Naive thymus-derived CD8-positive, alpha-beta T cell (primary cell): ENCODE measurements around the gene SFI1. TPM values are rescaled to one million over a fixed set of nuclear protein-coding genes. Genes with fewer than 3 reads are reported as not detected.
A peak's percentile ranks its signal among the peaks of the same experiment; 100 is the strongest.
"Not testable (repeated sequence)": the region's sequence is repeated elsewhere in the genome, so short reads cannot be mapped to it uniquely, and the experiment has no call there.

Experiments used
- ATAC-seq, 2 donors: fragments of 150-1000 bp; cut with Tn5 transposase in 1 of 2; sonication (Bioruptor Pico), chemical (Tn5 transposase) in 1 of 2; 1 replicate in 1 of 2; 2 replicates in 1 of 2; pipeline ENCODE4 v1.10.0; 2021; ENCODE audit warnings: mild to moderate bottlenecking in 2 of 2, moderate library complexity in 2 of 2
- POLR2A ChIA-PET: fragments of 350-600 bp; sonication (Branson Sonifier 250); formaldehyde crosslinking; loops from one replicate; lab custom pipeline; 2021; ENCODE audit warnings: antibody characterized with exemption; lab: Charles Lee
- DNase-seq, 10 donors: peaks; one replicate each; pipeline versions ENCODE4 v3.0.0 to v3.0.0-alpha.2; 2020 to 2022
- H3K27ac Mint-ChIP-seq, 10 donors: one replicate each; pipeline ENCODE4 v1.8.0; 2020 to 2022; ENCODE audit warnings: mild to moderate bottlenecking in 10 of 10, mixed read lengths in 10 of 10, moderate library complexity in 4 of 10, inconsistent platforms in 1 of 10
- H3K27me3 Mint-ChIP-seq, 5 donors: one replicate each; pipeline ENCODE4 v1.8.0; 2021 to 2022; ENCODE audit warnings: mixed read lengths in 5 of 5
- H3K36me3 Mint-ChIP-seq, 3 donors: one replicate each; pipeline ENCODE4 v1.8.0; 2020 to 2022; ENCODE audit warnings: mixed read lengths in 3 of 3, mild to moderate bottlenecking in 2 of 3, inconsistent platforms in 1 of 3
- H3K4me1 Mint-ChIP-seq, 4 donors: one replicate each; pipeline ENCODE4 v1.8.0; 2021 to 2022; ENCODE audit warnings: mixed read lengths in 4 of 4
- H3K4me3 Mint-ChIP-seq, 10 donors: one replicate each; pipeline ENCODE4 v1.8.0; 2020 to 2022; ENCODE audit warnings: mild to moderate bottlenecking in 10 of 10, mixed read lengths in 10 of 10, moderate library complexity in 6 of 10, inconsistent platforms in 1 of 10
- H3K9me3 Mint-ChIP-seq, 9 donors: one replicate each; pipeline ENCODE4 v1.8.0; 2020 to 2022; ENCODE audit warnings: mixed read lengths in 9 of 9, mild to moderate bottlenecking in 3 of 9, inconsistent platforms in 1 of 9, moderate library complexity in 1 of 9
- polyA plus RNA-seq, 3 donors: library from polyadenylated mRNA; unstranded; fragments of 300-500 nt; fragmentation: Illumina TruSeq; gene quantifications; one replicate each; pipeline ENCODE4 v1.2.3, GENCODE V29; 2021
- total RNA-seq, 8 experiments: library from RNA in 2 of 8; stranded (reverse) in 2 of 8; gene quantifications; one replicate each; pipeline ENCODE4 v1.2.3 and lab custom pipeline; 2021 to 2026

Gene SFI1
- total and polyA plus RNA-seq, 5 experiments from 2014 or later, result 23.1 to 371 (median 49.8) TPM

DNA sequence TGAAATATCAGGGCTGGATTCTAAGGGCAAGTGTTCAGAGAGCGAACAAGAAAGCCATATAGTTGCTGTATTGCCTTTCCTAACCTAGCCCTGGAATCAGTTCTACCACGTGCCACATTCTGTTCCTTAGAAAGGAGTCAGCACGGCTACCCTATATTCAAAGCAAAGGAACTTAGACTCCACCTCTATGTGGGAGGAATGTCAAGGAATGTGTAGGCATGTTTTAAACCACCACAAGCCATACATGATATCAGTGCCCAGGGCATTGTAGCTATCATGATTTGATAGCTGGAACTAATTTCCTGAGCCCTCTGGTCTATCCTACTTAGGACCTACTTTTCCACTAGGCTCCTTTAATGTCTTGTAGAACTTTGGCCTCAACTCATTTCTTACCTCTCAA, 4.2 kb upstream of the SFI1 start:
- Mint-ChIP-seq H3K27me3 (no peaks in the 10 kb centered on the region), H3K4me1 (peaks cover 9 to 52% (median 37%) of the 10 kb centered on the region in 4 donors), H3K27ac (peak overlapping the region in 8 of 10 donors; percentile 35 to 97 (median 83)), H3K36me3 (peaks cover 0 to 4% (median 0%) of the 10 kb centered on the region in 3 donors), H3K4me3 (peak overlapping the region in 5 of 10 donors; percentile 7 to 29 (median 22)), H3K9me3 (no peaks in the 10 kb centered on the region)
- ATAC-seq, result no peak
- POLR2A ChIA-PET, result interaction anchor here (0.9 to 1.3 kb wide), 2 partner anchors 138 to 170 kb away, joined by 3 to 6 read pairs; partner anchors contain the start of gene PISD
- DNase-seq, result no peak

DNA sequence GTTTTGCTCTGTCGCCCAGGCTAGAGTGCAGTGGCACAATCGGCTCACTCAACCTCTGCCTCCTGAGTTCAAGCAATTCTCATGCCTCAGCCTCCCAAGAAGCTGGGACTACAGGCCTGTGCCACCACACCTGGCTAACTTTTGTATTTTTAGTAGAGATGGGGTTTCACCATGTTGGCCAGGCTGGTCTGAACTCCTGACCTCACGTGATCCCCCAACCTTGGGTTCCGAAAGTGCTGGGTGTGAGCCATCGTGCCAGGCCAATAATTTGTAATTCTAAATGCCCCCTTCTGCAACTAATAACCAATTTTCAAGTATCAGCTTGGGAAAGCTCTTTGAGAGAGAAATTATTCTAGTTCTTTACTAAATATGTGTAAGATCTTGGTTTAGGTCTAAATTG, 3.0 kb upstream of the SFI1 start:
- Mint-ChIP-seq H3K4me1 (peaks cover 12 to 52% (median 39%) of the 10 kb centered on the region in 4 donors), H3K4me3 (peak overlapping the region in 5 of 10 donors; percentile 4 to 68 (median 24)), H3K27ac (peak overlapping the region in 8 of 10 donors; percentile 7 to 76 (median 69))
- not testable (repeated sequence) for H3K27me3 Mint-ChIP-seq, H3K9me3 Mint-ChIP-seq, DNase-seq, ATAC-seq, H3K36me3 Mint-ChIP-seq
- POLR2A ChIA-PET, result interaction anchor here (0.8 kb wide), 1 partner anchor 10 kb away, joined by 4 read pairs; no protein-coding TSS in a partner anchor

DNA sequence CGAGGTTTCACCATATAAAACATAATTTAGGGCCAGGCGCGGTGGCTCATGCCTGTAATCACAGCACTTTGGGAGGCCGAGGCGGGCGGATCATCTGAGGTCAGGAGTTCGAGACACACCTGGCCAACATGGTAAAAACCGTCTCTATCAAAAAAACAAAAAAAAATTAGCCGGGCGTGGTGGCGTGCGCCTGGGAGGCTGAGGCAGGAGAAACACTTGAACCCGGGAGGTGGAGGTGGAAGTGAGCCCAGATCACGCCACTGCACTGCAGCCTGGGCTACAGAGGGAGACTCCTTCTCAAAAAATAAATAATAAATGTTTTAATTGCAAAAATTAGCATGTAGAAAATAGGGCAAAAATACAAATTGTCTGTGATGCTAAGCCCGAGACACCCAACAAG, 993 bp upstream of the SFI1 start:
- ATAC-seq, result no peak
- peak overlapping the region; percentile 84 to 98 (median 95) for H3K4me3 Mint-ChIP-seq
- POLR2A ChIA-PET, result interaction anchor here (0.6 to 1.1 kb wide), 9 partner anchors 10 to 297 kb away, joined by 3 to 7 read pairs (median 4); partner anchors contain the start of genes PATZ1 and PISD
- H3K9me3 Mint-ChIP-seq, result no peaks in the 10 kb centered on the region
- H3K27ac Mint-ChIP-seq, result peak overlapping the region; percentile 34 to 100 (median 98)
- peaks cover 0 to 18% (median 9%) of the 10 kb centered on the region in 3 donors for H3K36me3 Mint-ChIP-seq
- no peak for DNase-seq
- no peaks in the 10 kb centered on the region for H3K27me3 Mint-ChIP-seq
- peaks cover 7 to 58% (median 43%) of the 10 kb centered on the region in 4 donors for H3K4me1 Mint-ChIP-seq

DNA sequence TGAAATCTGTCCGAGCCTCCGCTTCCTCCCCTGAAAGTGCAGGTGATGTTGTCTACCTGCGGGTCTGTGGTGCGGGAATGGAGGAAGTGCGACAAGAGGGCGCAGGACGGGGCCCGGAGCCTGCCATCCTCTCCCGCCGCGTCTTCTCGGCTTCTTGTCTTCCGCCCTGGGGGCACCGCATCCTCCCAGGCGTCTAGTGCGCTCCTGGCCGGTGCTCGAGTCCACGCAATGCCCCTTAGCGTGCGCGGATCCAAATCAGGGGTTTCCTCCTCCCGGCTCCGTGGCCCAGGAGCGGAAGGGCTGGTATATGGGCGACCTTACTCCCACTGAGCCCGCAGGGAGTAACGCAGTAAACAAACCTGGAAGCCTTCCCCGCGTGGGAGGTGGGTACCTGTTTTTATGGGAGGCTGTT, 405 bp downstream of the SFI1 start:
- no peaks in the 10 kb centered on the region for H3K9me3 Mint-ChIP-seq
- POLR2A ChIA-PET, result interaction anchor here (1.1 kb wide), 2 partner anchors 22 to 134 kb away, joined by 3 to 6 read pairs; no protein-coding TSS in a partner anchor

DNA sequence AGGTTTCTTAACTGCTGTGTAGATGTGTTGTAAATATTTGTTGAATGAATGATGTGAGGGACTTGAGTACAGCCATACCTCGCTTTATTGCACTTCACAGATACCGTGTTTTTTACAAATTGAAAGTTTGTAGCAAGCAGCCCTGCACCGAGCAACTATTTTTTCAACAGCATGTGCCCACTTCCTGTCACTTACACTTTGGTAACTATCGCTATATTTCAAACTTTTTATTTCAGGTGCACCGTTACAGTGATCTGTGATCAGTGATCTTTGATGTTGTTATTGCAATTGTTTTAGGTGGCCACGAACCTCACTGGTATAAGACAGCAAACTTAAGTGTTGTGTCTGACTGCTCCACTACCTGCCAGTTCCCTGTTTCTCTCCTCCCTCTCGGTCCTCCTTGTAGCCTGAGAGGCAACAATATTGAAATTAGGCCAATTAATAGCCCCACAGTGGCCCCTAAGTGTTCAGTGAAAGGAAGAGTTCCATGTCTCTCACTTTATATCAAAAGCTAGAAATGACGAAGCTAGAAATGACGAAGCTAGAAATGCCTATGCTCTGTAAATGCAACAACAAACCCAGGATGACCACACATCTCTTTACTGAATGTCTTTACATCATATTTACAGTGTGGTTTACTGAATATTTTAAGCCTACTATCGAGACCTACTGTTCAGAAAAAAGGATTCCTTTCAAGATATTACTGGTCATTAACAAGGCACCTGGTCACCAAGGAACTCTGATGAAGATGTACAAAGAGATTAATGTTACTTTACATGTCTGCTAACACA, 1.0 kb downstream of the SFI1 start:
- no peaks in the 10 kb centered on the region for H3K9me3 Mint-ChIP-seq
- H3K27ac Mint-ChIP-seq, result peak overlapping the region; percentile 94 to 100 (median 98)
- POLR2A ChIA-PET, result interaction anchor here (0.9 to 1.5 kb wide), 2 partner anchors 8 to 14 kb away, joined by 3 read pairs; no protein-coding TSS in a partner anchor
- H3K4me3 Mint-ChIP-seq, result peak overlapping the region; percentile 84 to 98 (median 95)
- peaks cover 8 to 60% (median 45%) of the 10 kb centered on the region in 4 donors for H3K4me1 Mint-ChIP-seq
- no peaks in the 10 kb centered on the region for H3K27me3 Mint-ChIP-seq
- DNase-seq (peak in 8 of 10 donors; percentile 23 to 86 (median 62)), ATAC-seq (peak; percentile 46 to 55)
- H3K36me3 Mint-ChIP-seq, result peaks cover 0 to 35% (median 9%) of the 10 kb centered on the region in 3 donors

More for the DNA sequence above, 405 bp downstream of the SFI1 start:
- DNase-seq (peak in 5 of 10 donors; percentile 30 to 48 (median 37)), ATAC-seq (peak; percentile 31 to 34)
- Mint-ChIP-seq H3K4me3 (peak overlapping the region; percentile 84 to 98 (median 95)), H3K36me3 (peaks cover 0 to 29% (median 9%) of the 10 kb centered on the region in 3 donors), H3K4me1 (peaks cover 6 to 56% (median 40%) of the 10 kb centered on the region in 4 donors), H3K27ac (peak overlapping the region; percentile 94 to 100 (median 98)), H3K27me3 (no peaks in the 10 kb centered on the region)

DNA sequence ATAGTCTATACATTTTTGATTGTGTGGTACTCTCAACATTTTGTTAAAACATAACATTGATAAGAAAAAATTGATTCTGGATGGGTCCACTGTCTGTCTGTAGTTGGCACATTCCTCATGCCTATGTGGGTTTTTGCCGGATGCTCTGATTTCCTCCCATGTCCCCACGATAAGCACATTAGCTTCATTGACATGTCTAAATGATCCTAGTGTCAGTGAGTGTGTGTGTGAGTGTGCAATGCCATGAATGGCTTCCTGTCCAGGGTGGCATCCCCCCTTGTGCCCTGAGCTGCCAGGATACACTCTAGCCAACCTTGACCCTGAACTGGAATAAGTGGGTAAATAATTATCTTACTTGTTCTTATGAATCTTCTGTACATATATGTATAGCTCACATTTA, 5.4 kb downstream of the SFI1 start:
- Mint-ChIP-seq H3K27me3 (no peaks in the 10 kb centered on the region), H3K4me3 (peak overlapping the region in 9 of 10 donors; percentile 15 to 78 (median 58)), H3K27ac (peak overlapping the region in 7 of 10 donors; percentile 1 to 89 (median 58)), H3K9me3 (no peaks in the 10 kb centered on the region), H3K4me1 (peaks cover 23 to 82% (median 68%) of the 10 kb centered on the region in 4 donors), H3K36me3 (peaks cover 0 to 62% (median 13%) of the 10 kb centered on the region in 3 donors)
- no peak for ATAC-seq
- POLR2A ChIA-PET, result interaction anchor here (0.5 kb wide), 1 partner anchor 63 kb away, joined by 4 read pairs; no protein-coding TSS in a partner anchor
- no peak for DNase-seq

DNA sequence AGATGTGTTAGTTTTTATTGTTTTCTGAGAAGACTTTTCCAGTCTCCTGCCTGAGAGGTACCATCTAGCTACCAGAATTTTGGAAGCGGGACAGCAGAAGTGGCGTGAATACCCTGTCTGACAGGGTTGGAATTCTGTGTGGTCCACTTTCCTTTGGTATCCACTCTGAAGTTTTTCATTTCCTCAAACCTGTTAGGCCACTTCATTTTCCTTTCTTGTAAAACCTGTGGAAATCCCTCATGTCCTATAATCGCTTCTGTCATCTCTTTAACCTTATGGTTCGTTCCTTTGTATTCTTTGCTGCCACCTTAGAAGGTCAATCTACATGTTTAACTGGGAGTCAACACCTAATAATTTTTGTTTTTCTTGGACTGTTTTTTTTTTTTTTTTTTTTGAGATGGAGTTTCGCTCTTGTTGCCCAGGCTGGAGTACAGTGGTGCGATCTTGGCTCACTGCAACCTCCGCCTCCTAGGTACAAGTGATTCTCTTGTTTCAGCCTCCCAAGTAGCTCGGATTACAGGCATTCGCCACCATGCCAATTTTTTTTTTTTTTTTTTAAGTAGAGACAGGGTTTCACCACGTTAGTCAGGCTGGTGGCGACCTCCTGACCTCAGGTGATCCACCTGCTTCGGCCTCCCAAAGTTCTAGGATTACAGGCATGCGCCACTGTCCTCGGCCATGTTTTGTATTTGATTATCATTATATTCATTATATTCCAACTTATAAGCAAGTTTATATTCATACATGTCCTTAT, 7.1 kb downstream of the SFI1 start:
- no peaks in the 10 kb centered on the region for H3K27me3 Mint-ChIP-seq
- POLR2A ChIA-PET, result interaction anchor here (0.6 kb wide), 2 partner anchors 11 to 200 kb away, joined by 4 to 5 read pairs; no protein-coding TSS in a partner anchor
- H3K27ac Mint-ChIP-seq, result peak overlapping the region in 5 of 10 donors; percentile 33 to 66 (median 52)
- H3K36me3 Mint-ChIP-seq, result peaks cover 0 to 73% (median 17%) of the 10 kb centered on the region in 3 donors
- H3K4me1 Mint-ChIP-seq, result peaks cover 18 to 84% (median 64%) of the 10 kb centered on the region in 4 donors
- DNase-seq (no peak), ATAC-seq (no peak)
- H3K9me3 Mint-ChIP-seq, result peaks cover 0 to 2% (median 0%) of the 10 kb centered on the region in 9 donors
- H3K4me3 Mint-ChIP-seq, result peak overlapping the region in 5 of 10 donors; percentile 4 to 55 (median 14)

DNA sequence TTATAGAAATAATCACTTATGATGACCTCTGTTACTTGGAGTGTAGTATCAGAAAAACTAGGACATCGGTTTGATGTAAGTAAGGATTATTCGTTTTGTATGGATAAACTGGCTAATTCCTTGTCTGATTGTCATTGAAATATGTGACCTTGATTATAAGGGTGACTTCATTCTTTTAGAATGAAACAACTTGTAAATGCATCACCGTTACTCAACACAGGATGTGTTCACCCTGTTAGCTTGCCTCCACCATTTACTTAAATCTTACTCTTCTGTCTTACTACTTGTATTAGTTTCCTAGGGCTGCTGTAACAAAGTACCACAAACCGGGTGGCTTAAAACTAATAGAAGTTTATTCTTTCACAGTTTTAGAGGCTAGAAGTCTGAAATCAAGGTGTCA, 7.9 kb downstream of the SFI1 start:
- Mint-ChIP-seq H3K27me3 (no peaks in the 10 kb centered on the region), H3K4me1 (peaks cover 20 to 84% (median 64%) of the 10 kb centered on the region in 4 donors), H3K36me3 (peaks cover 0 to 73% (median 20%) of the 10 kb centered on the region in 3 donors), H3K27ac (peak overlapping the region in 1 of 10 donors; percentile 57), H3K9me3 (peaks cover 0 to 2% (median 0%) of the 10 kb centered on the region in 9 donors), H3K4me3 (peak overlapping the region in 2 of 10 donors; percentile 18 to 21)
- ATAC-seq (no peak), DNase-seq (no peak)
- POLR2A ChIA-PET, result interaction anchor here (0.8 kb wide), 1 partner anchor 158 kb away, joined by 3 read pairs; no protein-coding TSS in a partner anchor

DNA sequence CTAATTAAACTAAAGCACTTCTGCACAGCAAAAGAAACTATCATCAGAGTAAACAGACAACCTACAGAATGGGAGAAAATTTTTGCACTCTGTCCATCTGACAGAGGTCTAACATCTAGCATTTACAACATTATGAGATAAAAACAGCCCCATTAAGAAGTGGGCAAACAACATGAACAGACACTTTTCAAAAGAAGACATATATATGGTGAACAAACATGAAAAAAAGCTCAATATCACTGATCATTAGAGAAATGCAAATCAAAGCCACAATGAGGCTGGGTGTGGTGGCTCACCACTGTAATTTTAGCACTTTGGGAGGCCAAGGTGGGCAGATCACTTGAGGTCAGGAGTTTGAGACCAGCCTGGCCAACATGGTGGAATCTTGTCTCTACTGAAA, 11.2 kb downstream of the SFI1 start:
- POLR2A ChIA-PET, H3K27me3 Mint-ChIP-seq, H3K4me3 Mint-ChIP-seq, DNase-seq, ATAC-seq, H3K9me3 Mint-ChIP-seq: not testable (repeated sequence)
- Mint-ChIP-seq H3K27ac (peak overlapping the region in 4 of 10 donors; percentile 7 to 48 (median 22)), H3K4me1 (peaks cover 21 to 72% (median 58%) of the 10 kb centered on the region in 4 donors), H3K36me3 (peaks cover 0 to 75% (median 29%) of the 10 kb centered on the region in 3 donors)

DNA sequence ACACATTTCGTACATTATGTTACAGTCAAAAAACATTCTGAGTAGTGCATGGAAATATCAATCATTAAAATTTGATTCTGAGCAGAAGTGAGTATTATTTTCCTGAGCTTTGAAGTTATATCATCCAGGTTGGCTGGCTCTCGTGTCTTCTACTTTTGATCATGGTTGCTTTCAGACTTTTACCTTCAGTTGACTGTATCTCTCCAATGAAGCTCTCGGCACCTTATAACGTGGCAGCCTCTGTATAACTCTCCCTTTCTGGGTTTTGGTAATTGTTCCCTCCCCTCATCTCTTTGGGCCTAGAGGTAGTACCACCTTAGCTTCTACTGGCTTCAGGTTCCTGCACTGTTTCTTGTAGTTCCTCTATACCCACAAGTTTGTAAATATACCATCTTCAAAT, 12.2 kb downstream of the SFI1 start:
- H3K27ac Mint-ChIP-seq, result peak overlapping the region in 8 of 10 donors; percentile 9 to 77 (median 30)
- peaks cover 0 to 2% (median 0%) of the 10 kb centered on the region in 9 donors for H3K9me3 Mint-ChIP-seq
- ATAC-seq, result no peak
- peaks cover 0 to 78% (median 33%) of the 10 kb centered on the region in 3 donors for H3K36me3 Mint-ChIP-seq
- POLR2A ChIA-PET, result interaction anchor here (0.6 kb wide), 1 partner anchor 98 kb away, joined by 4 read pairs; no protein-coding TSS in a partner anchor
- no peaks in the 10 kb centered on the region for H3K27me3 Mint-ChIP-seq
- peaks cover 17 to 66% (median 48%) of the 10 kb centered on the region in 4 donors for H3K4me1 Mint-ChIP-seq
- no peak for DNase-seq
- peak overlapping the region in 2 of 10 donors; percentile 7 to 10 for H3K4me3 Mint-ChIP-seq

DNA sequence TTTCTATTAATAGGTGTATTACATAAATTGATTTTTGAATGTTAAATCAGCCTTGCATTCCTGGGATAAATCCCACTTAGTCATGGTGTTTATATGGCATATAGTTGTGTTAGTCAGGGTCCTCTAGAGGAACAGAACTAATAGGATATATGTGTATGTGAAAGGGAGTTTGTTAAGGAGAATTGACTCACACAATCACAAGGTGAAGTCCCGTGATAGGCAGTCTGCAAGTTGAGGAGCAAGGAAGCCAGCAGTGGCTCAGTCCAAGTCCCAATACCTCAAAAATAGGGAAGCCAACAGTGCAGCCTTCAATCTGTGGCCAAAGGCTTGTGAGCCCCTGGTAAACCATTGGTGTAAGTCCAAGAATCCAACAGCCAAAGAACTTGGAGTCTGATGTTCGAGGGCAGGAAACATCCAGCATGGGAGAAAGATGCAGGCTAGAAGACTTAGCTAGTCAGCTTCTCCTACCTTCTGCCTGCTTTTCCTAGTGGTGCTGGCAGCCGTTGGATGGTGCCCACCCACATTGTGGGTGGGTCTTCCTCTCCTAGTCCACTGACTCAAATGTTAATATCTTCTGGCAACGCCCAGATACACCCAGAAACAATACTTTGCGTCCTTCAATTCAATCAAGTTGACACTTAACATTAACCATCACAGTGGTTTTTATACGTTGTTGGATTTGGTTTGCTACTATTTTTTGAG, 12.9 kb downstream of the SFI1 start:
- DNase-seq (no peak), ATAC-seq (no peak)
- Mint-ChIP-seq H3K36me3 (peaks cover under 1 to 79% (median 33%) of the 10 kb centered on the region in 3 donors), H3K4me1 (peaks cover 15 to 61% (median 42%) of the 10 kb centered on the region in 4 donors), H3K9me3 (peaks cover 0 to 2% (median 0%) of the 10 kb centered on the region in 9 donors), H3K4me3 (peak overlapping the region in 1 of 10 donors; percentile 7), H3K27ac (peak overlapping the region in 6 of 10 donors; percentile 15 to 81 (median 63)), H3K27me3 (no peaks in the 10 kb centered on the region)
- POLR2A ChIA-PET, result no interaction called here
